Lower leg skin (tissue), 4 donors: ENCODE measurements around the gene CYP4A22. TPM values are rescaled to one million over a fixed set of nuclear protein-coding genes. Genes with fewer than 3 reads are reported as not detected.
"Not testable (repeated sequence)": the region's sequence is repeated elsewhere in the genome, so short reads cannot be mapped to it uniquely, and the experiment has no call there.

ENCODE experiments used
- DNase-seq, 2 donors: peaks; one replicate each; pipeline ENCODE4 v3.0.0-alpha.2; 2019; ENCODE audit warnings: low spot score in 2 of 2
- H3K4me3 ChIP-seq: fragments of 200-600 bp; sonication (generic); 2 replicates; pipeline ENCODE4 v1.5.1; 2017; ENCODE audit warnings: mild to moderate bottlenecking, low read depth; ENCODE audit not compliant: poor library complexity, severe bottlenecking
- CTCF ChIP-seq, 3 donors: fragments of 450-650 bp; IDR thresholded peaks; one replicate each; pipeline ENCODE4 v1.5.1; 2016; ENCODE audit warnings: antibody characterized with exemption in 3 of 3, mild to moderate bottlenecking in 3 of 3, moderate library complexity in 2 of 3
- POLR2A ChIP-seq, 2 donors: fragments of 450-650 bp; IDR thresholded peaks; one replicate each; pipeline ENCODE4 v1.6.1; 2016 to 2017; ENCODE audit warnings: antibody characterized with exemption in 2 of 2, mild to moderate bottlenecking in 1 of 2, moderate library complexity in 1 of 2
- WGBS, 2 donors: methylation state at CpG; one replicate each; pipeline ENCODE4 v1.1.5; 2018; 5-methylcytosine and 5-hydroxymethylcytosine counted together
- intact Hi-C: fragments of 100-400 bp; cut with DNase I; formaldehyde crosslinking; loops from one replicate; pipeline ENCODE4 v1.15.0; 2023; ENCODE audit warnings: low total_unique reads
- total RNA-seq, 4 donors: library from RNA; depleted of rRNA; stranded (reverse); fragments of >200 nt; gene quantifications; one replicate each; pipeline ENCODE4 v1.1.0, GENCODE V29; 2016

The CYP4A22 gene, protein sequence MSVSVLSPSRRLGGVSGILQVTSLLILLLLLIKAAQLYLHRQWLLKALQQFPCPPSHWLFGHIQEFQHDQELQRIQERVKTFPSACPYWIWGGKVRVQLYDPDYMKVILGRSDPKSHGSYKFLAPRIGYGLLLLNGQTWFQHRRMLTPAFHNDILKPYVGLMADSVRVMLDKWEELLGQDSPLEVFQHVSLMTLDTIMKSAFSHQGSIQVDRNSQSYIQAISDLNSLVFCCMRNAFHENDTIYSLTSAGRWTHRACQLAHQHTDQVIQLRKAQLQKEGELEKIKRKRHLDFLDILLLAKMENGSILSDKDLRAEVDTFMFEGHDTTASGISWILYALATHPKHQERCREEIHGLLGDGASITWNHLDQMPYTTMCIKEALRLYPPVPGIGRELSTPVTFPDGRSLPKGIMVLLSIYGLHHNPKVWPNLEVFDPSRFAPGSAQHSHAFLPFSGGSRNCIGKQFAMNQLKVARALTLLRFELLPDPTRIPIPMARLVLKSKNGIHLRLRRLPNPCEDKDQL
- total RNA-seq = under 1 TPM in 1 of 4 donors, not detected in 3; 0.16 TPM

DNA sequence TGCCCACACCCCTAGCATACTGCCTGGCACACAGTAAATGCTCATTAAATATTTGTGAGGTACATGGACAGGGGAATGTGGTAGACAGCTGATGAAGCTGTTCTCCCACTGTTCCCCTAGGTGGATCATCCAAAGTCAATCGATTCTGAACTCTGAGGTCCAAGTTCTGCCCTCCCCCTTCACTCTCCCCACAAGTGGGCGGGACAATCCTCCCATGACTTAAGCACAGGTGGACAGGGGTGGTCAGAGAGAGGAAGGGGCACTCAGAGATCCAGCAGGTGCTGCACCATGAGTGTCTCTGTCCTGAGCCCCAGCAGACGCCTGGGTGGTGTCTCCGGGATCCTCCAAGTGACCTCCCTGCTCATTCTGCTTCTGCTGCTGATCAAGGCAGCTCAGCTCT lies at the start of gene CYP4A22:
TSS of gene CYP4A22 (plus strand) at position 244 of the 400 bp plus-strand sequence. CDS start at position 289, 45 bp downstream.
- intact Hi-C loops = no loop called here
- H3K4me3 ChIP-seq = no peak within 1 kb of the TSS
- 78 to 92% methylated on average over 4 of the region's 4 CpGs for WGBS, 2 donors
- no peak for DNase-seq
- TF ChIP-seq POLR2A (IDR thresholded peaks at IDR 0.05) (no peak), CTCF (IDR thresholded peaks at IDR 0.05) (no peak)

DNA sequence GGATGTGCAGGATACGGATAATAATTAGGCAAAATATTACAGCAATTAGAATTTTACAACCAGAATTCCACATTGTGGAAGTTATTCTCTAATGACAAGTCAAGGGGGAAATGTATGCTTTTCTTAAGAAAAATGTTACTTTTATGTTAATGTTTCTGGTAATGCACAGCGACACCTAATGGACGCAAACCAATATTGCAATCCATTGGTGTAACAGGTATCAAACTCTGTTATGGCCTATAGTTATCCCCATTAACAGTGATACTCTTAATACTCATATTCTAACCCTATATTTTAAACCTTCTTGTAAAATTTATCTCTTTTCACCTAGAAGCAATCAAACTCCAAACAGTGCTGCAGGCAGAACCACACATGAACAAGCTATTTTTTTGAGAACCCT lies 47.9 kb upstream of the CYP4A22 start:
- peak in 1 of 2 donors; percentile 39 for DNase-seq
- intact Hi-C loops, H3K4me3 ChIP-seq: not testable (repeated sequence)
- 4% methylated on average over 3 of the region's 3 CpGs for WGBS, 2 donors

- H3K4me3 ChIP-seq, DNase-seq, intact Hi-C loops: not testable (repeated sequence)
- WGBS, 2 donors = 25% methylated on average over 3 of the region's 3 CpGs; no CpG with 5 or more reads in 1 of the 2 donors
These were observed 45.8 kb upstream of the CYP4A22 start for GRCh38 chr1:47091476-47091875.

GRCh38 chr1:47104816-47105215 lies 32.4 kb upstream of the CYP4A22 start:
- intact Hi-C loops = no loop called here
- TF ChIP-seq CTCF (IDR thresholded peaks at IDR 0.05) = no peak
- no peak for TF ChIP-seq POLR2A (IDR thresholded peaks at IDR 0.05)
- no peak for DNase-seq
- WGBS, 2 donors = 83 to 100% methylated on average over 3 of the region's 3 CpGs
- no peak overlapping the region for H3K4me3 ChIP-seq

- WGBS, 2 donors = 88 to 91% methylated on average over 3 of the region's 3 CpGs
- no peak for DNase-seq
- TF ChIP-seq CTCF (IDR thresholded peaks at IDR 0.05) = no peak
- TF ChIP-seq POLR2A (IDR thresholded peaks at IDR 0.05) = no peak
- intact Hi-C loops = no loop called here
- H3K4me3 ChIP-seq = no peak overlapping the region
These were observed 30.4 kb upstream of the CYP4A22 start for GRCh38 chr1:47106792-47107191.

DNA sequence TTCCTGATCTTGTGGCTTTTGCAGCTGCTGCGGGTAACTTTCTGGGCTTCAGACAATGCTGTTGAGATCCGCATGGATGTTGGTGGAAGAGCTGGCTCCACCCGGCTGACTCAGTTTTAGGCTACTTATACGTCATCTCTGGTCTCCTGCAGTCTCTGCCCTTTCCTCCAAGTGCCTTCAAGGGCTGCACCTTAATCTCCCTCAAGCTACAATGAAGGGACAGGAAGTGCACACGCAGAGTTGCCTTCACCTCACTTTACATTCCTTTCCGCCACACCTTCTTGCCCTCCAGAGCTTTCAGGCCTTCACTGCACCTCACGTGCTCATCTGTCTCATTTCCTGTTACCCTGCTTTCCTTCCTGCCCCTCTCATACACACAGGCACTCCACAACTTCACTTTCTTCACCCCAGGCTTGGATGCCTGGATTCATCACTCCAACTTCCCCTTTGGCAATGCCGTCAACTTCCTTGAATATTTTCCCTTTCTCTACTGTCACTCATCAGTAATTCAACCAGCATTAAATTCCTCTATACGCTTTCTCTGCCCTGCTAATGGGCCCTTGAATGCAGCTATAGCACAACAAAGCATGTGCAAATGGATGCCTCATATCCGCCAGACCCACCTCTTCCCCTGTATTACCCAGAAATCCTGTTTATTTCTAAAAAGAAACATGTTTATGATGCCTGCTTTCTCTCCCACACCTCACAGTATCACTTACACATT lies 29.2 kb upstream of the CYP4A22 start:
- intact Hi-C loops, DNase-seq, H3K4me3 ChIP-seq: not testable (repeated sequence)
- WGBS, 2 donors = 61 to 79% methylated on average over 8 of the region's 10 CpGs

GRCh38 chr1:47109482-47109881 lies 27.8 kb upstream of the CYP4A22 start:
- DNase-seq, intact Hi-C loops, H3K4me3 ChIP-seq: not testable (repeated sequence)
